HG03045 (cell line): ENCODE measurements around the gene ARHGEF26.

Experiments used
- ATAC-seq: cut with Tn5 transposase; IDR thresholded peaks from one replicate; pipeline ENCODE4 v1.9.1; 2021; ENCODE audit warnings: mild to moderate bottlenecking, moderate library complexity; ENCODE audit not compliant: unreplicated experiment

Gene ARHGEF26

GRCh38 chr3:154193000-154193615 lies 71.9 kb downstream of the ARHGEF26 start:
- ATAC-seq, result no peak

DNA sequence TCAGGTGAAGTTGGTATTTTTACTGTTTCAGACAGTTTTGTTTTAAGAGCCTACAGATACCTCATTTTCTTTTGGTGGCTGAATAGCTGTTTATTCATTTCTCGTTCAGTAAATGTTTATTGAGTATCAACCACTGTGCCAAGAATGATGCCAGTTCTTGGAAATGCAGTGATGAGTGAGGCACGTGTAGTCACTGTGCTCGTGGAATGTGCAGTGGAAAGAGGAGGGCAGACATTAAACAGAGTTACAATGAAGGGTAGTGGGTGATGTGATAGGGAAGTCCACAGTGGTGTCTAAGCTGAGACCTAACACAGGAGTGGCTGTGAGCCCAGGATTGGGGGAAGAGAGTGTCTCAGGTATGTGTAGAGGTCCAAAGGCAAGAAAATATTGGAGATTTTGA lies 73.7 kb downstream of the ARHGEF26 start:
- ATAC-seq, result no peak

DNA sequence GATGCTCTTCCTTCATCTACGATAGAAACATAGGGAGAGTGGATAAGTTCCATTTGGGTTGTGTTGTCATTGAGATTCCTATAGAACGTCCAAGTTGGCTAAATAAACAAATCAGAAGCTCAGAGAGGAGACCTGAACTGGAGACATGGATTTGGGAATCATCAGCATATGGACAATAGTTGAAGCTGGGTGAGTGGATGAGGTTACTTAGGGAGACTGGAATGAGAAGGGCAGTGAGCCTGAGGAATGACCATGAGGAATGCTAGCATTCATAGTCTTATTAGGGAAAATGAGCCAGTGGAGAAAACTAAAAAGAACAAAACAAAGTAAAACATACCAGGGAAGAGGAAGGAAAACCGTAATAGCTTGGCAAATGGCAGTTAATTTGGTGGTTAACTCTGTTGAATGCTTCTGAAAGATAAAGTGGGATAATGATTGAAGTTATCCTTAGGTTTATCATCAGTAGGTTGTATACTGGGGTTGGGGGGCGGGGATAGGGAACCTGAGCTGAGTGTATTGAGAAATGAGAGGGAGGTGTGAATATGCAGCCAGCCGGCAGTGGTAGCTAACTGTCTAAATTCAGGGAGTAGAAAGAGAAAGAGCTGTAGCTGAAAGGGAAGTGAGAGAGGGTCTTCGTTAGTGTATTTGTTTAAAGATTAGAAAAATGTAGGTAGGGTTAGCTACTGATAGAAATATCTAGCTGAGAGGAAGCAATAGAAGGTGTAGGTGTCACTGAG lies 74.6 kb downstream of the ARHGEF26 start:
- no peak for ATAC-seq

DNA sequence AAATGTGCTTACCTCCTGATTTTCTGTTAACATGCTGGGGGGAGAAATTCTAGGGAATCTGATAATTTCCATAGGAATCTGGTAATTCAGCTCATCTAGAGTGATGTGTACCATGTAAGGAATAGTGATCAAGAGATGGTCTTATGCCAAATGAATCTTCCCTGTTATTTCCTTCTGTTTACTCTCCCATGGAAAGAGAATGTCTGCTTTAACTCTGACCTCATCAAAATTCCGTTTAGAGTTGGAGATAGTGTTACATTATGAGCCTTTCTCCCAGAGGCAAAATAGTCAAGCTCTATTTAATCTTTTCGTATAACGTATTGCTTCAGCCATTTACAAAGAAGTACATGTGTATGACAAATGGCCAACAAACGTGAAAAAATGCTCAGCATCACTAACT lies 76.6 kb downstream of the ARHGEF26 start:
- ATAC-seq, result no peak

- ATAC-seq, result no peak
These were observed 88.3 kb downstream of the ARHGEF26 start for GRCh38 chr3:154209499-154209898.

DNA sequence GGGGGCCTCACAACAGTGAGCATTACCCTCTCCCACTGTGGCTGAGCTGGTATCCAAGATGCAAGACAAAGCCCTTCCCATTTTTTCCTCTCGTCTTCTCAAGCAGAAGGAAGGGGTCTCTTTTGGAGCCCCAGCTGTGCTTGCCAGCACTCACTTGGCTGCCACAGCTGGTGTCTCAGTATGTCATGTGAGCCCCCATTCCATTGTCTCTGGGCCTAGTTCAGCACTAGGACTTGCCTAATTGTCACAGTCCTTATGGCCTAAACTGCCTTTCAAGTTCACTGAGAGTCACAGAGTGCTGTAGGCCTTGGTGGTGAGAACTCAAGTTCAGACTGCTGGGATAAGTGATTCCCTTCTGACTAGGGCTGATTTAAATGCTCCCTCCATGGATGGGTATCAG lies 89.8 kb downstream of the ARHGEF26 start:
- no peak for ATAC-seq

GRCh38 chr3:154214306-154214705 lies 93.1 kb downstream of the ARHGEF26 start:
- no peak for ATAC-seq

GRCh38 chr3:154217671-154218070 lies 96.5 kb downstream of the ARHGEF26 start:
- no peak for ATAC-seq

DNA sequence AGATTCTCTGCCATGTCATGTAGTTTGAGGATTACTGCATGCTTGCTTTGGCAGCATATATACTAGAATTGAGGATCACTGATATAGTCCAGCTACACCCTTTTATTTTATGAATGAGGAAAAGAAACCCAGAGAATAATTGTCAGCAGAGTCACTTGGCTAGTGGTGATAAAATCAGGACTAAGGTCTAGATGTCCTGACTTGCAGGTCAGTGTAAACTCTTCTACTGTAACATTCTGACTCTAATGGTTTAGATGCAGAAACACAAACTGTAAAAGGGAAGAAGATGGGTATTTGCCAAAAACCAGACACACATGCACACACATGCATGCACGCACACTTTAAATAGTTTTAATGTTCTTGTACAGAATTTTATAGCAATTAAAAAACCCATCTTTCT lies 97.5 kb downstream of the ARHGEF26 start:
- no peak for ATAC-seq

DNA sequence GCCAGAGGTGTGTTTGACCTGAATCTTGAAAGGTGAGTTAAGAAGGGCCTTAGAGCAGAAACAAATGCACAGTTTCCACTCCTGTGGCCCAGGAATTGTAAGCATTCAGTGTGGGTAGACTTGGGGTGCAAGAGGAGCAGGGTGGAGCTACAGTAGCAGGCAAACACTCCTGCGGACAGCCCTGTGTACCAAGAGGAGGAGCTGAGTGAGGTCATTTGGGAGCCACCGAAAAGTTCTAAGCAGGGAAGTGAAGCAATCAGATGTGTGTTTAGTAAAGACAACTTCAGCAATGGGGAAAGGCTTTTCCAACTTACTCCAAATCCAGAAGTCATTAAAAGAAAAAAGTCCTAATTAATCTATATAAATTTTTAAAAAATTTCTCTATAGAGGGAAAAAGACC lies 99.3 kb downstream of the ARHGEF26 start:
- ATAC-seq, result no peak

DNA sequence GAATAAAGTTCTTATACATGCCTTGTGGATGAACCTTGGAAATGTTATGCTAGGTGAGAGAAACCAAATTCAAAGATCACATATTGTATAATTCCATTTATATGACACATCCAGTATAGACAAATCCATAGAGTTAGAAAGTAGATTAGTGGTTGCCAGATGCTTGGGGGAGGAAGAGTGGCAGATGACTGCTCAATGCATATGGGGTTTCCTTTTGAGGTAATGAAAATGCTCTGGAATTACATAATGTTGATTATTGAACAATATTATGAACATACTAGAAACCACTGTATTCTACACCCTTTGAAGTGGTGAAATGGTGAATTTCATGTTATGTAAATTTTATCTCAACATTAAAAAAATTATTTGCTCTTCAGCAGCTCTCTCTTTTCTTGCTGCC lies 102.3 kb downstream of the ARHGEF26 start:
- no peak for ATAC-seq

GRCh38 chr3:154224366-154224765 lies 103.2 kb downstream of the ARHGEF26 start:
- no peak for ATAC-seq

DNA sequence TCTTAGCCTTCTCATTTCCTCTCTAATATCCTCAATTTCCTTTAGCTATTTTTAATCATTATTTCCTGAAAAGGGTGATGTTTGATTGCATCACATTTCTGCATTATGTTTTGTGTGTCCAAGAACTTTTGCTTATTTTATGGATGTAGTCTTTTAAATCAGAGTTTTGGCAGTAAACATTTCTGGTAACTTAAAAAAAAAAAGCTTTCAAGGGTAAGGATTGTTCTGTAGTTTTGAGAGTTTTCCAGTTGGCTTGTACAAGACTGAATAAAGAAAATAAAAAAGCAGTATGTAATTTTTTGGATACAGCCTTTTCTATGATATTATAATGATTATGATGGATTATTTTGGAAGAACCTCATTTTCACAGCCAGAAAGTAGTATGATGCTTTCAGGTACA lies 103.7 kb downstream of the ARHGEF26 start:
- ATAC-seq, result no peak

GRCh38 chr3:154225536-154225935 lies 104.3 kb downstream of the ARHGEF26 start:
- no peak for ATAC-seq

- ATAC-seq, result no peak
These were observed 106.3 kb downstream of the ARHGEF26 start for GRCh38 chr3:154227531-154227930.

DNA sequence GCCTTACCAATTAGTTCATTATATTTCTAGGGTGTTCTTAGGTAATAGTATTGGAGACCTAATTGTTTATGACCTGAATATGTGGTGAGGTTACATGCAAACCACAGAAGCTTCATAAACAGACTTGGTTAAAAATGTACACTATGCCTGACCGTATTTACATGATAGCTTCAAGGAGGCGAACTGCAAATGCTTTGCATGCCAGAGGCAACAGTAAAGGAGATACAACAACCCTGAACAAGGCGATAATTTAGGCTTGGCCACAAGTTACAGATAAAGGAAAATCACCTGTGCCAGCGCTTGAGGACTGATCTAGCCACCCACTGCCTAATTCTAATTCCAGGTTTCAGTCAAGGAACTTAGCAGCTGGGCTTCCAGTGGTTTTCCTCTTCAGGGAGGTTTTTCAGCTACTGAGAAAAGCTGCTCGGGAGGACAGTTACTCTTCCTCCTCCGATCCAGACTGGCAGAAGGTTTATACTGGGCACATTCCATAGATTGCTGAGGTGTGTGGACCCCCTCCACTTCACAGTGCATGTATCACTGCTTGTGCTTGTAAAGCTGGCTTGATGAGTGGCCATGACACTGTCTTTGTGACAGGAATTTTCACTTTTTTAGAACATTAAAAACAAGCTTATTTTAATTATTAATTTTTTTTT lies 107.5 kb downstream of the ARHGEF26 start:
- no peak for ATAC-seq

GRCh38 chr3:154229217-154229590 lies 108.0 kb downstream of the ARHGEF26 start:
- ATAC-seq, result no peak

- no peak for ATAC-seq
These were observed 114.1 kb downstream of the ARHGEF26 start for GRCh38 chr3:154235330-154235729.

- no peak for ATAC-seq
These were observed 115.1 kb downstream of the ARHGEF26 start for GRCh38 chr3:154236331-154236730.

DNA sequence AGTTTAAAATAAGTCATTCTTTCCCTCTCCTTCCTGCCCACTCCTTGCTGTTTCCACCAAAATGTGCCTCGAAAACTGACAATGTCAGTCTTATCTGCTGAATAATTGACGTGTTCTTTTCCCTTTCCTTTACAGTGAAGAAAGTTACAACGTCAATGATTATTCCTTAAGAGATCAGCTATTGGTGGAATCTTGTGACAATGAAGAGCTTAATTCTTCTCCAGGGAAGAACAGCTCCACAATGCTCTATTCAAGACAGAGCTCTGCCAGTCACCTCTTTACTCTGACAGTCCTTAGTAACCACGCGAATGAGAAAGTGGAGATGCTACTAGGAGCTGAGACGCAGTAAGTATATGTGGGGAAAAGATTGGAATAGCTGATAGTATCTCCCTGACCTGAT lies 119.0 kb downstream of the ARHGEF26 start:
- no peak for ATAC-seq

DNA sequence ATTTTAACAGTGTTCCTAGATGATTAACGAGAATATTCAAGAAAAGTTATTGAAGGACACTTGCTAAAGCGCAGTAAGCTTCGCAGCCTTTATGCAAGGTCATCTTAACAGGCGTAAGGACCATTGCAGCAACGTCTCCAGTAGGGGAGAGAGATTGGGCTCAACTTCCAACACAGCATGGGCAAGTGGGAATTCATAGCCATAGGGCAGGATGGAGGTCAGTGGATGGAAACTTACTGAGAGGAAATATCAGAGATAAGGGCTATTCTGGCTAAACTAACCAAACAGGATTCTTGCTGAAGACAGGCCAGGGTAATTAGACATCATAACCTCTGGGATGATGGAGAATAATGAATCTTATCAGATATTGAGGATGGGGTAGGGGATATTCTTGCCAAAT lies 120.3 kb downstream of the ARHGEF26 start:
- no peak for ATAC-seq

DNA sequence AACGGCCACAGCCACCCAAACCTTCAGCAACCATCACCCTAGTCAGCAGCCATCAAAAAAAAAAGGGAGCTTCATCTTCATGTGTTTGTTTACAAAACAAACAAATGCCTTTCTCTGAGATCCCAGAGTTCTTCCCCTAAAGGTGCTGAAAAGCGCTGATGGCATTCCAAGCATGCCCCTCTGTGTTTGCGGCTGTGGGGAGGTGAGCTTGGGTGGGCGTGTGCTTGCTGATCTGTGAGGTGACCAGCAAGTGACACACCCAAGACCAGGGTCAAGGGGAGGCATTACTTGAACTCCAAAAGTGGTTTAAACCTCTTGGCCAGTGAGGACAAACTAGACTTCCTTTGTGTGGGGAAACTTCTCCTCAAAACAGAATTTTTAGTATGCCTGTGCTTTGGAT lies 121.6 kb downstream of the ARHGEF26 start:
- ATAC-seq, result no peak
